ENCODE measurements around the gene PTPN6. TPM values are rescaled to one million over a fixed set of nuclear protein-coding genes. Genes with fewer than 3 reads are reported as not detected.

PTPN6 gene
- total and polyA plus RNA-seq, 2 of the 13 experiments (the other 11 are each of a cell fraction or from before 2014, with no cell fraction given), result 10.5 to 10.6 TPM

DNA sequence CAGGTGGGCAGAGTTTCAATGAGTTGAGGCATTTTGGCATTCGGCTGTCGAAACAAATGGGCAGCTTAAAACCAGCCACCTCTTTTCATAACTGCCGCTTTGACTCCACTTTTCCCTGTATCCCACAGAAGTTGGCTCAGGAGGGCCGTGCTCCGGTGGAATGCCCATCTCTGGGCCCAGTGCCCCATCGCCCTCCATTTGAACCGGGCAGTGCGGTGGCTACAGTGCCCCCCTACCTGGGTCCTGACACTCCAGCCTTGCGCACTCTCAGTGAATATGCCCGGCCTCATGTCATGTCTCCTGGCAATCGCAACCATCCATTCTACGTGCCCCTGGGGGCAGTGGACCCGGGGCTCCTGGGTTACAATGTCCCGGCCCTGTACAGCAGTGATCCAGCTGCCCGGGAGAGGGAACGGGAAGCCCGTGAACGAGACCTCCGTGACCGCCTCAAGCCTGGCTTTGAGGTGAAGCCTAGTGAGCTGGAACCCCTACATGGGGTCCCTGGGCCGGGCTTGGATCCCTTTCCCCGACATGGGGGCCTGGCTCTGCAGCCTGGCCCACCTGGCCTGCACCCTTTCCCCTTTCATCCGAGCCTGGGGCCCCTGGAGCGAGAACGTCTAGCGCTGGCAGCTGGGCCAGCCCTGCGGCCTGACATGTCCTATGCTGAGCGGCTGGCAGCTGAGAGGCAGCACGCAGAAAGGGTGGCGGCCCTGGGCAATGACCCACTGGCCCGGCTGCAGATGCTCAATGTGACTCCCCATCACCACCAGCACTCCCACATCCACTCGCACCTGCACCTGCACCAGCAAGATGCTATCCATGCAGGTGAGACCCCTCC is 12.6 kb upstream of the PTPN6 start:
- H3K27ac ChIP-seq (ENCODE audit: extremely low read length, insufficient read depth, low read length), result peak overlapping the region; percentile 90
- intact Hi-C loops (cut with micrococcal nuclease; ENCODE audit: unreplicated experiment), result loop anchor here (2.0 kb wide), 1 partner anchor 14 kb away; no protein-coding TSS in a partner anchor
- ChIA-PET POLR2A (interaction anchor here (0.8 to 4.6 kb wide), 16 partner anchors 8 to 215 kb away, joined by 3 to 30 read pairs (median 10); partner anchors contain the start of genes ATN1, C1RL, COPS7A and ENO2), CTCF (ENCODE audit: low intra/inter-chr PET ratio, low total read pairs) (interaction anchor here (1.8 to 2.5 kb wide), 2 partner anchors 15 to 69 kb away, joined by 14 to 16 read pairs; no protein-coding TSS in a partner anchor)
- in situ Hi-C loops (cut with HindIII; ENCODE audit: extremely low pct_ligation_motif_present, low pct_unique_long_range_greater_than_20kb), result no loop called here
- FAIRE-seq (no peak), ATAC-seq (no peak), DNase-seq (ENCODE audit: low spot score) (no peak)
- H4K20me1 ChIP-seq (ENCODE audit: insufficient read depth, low read length), result no peaks in the 10 kb centered on the region
- 87% methylated on average over 15 of the region's 32 CpGs for WGBS (ENCODE audit: low lambda C conversion rate)
- H3K79me2 ChIP-seq (ENCODE audit: insufficient read depth, low read length), result no peaks in the 10 kb centered on the region
- peak overlapping the region in 2 of 3 experiments; percentile 28 to 78; a peak in 4 of 6 replicates for H3K4me3 ChIP-seq (replicated peaks in 1 of 3; ENCODE audit: insufficient read depth in 1 of 3, low read depth in 2 of 3, low read length in 3 of 3)
- no peak overlapping the region for H2AFZ ChIP-seq (ENCODE audit: low read length)
- H3K4me2 ChIP-seq (ENCODE audit: low read depth, low read length), result peak overlapping the region; percentile 87
- H3K9ac ChIP-seq (ENCODE audit: insufficient read depth, low read depth, low read length), result peak overlapping the region; percentile 93
- H3K36me3 ChIP-seq (replicated peaks in 1 of 2; ENCODE audit: control insufficient read depth in 1 of 2, insufficient read depth in 2 of 2, low read length in 2 of 2), result peaks cover 7 to 33% of the 10 kb centered on the region in 2 experiments
- peaks cover 33% of the 10 kb centered on the region for H3K4me1 ChIP-seq (ENCODE audit: insufficient read depth, low read length)
- 0 out of 2 replicates have a peak, but pooled peaks have one; percentile 6 for TF ChIP-seq MTA1 (CRISPR knock-in tag; IDR thresholded peaks at IDR 0.05; ENCODE audit: borderline replicate concordance)
- no peak for TF ChIP-seq ZNF563 (CRISPR knock-in tag; IDR thresholded peaks at IDR 0.05)
- TF ChIP-seq PRPF4 (IDR thresholded peaks at IDR 0.05; ENCODE audit: low read depth, low read length, poor library complexity, severe bottlenecking), result no peak
- no peak for TF ChIP-seq ZNF720 (CRISPR knock-in tag; IDR thresholded peaks at IDR 0.05)
- TF ChIP-seq RFXAP (CRISPR knock-in tag; IDR thresholded peaks at IDR 0.05; ENCODE audit: borderline replicate concordance), result no peak
- TF ChIP-seq AGO2 (optimal IDR thresholded peaks at IDR 0.05; ENCODE audit: low read depth, low read length), result peak; percentile 61
- TF ChIP-seq AKAP8 (CRISPR knock-in tag; IDR thresholded peaks at IDR 0.05), result no peak
- TF ChIP-seq POGZ (CRISPR knock-in tag; IDR thresholded peaks at IDR 0.05), result no peak
- H3K9me3 ChIP-seq (ENCODE audit: low read length), result no peaks in the 10 kb centered on the region
- BruUV-seq (replicated peaks), result no TSS peak
- no peaks in the 10 kb centered on the region for H3K27me3 ChIP-seq (ENCODE audit: control insufficient read depth in 1 of 2, insufficient read depth in 2 of 2, low read length in 2 of 2)
